Activated CD4-positive, alpha-beta T cell treated with anti-CD3 and anti-CD28 coated beads, Interleukin-10, Interleukin-2, amounts not matched to agents 100 ng/mL and 50 ng/mL, durations not matched to agents 16 hours and 8 hours (primary cell): ENCODE measurements around the gene EEF1E1.

Experiments used
- DNase-seq: peaks from one replicate; pipeline ENCODE4 v3.0.0-alpha.2; 2020

EEF1E1 gene

GRCh38 chr6:8102122-8102958, at the start of gene EEF1E1:
TSS of gene EEF1E1 (minus strand) at chr6:8102548. CDS start at chr6:8102521, 27 bp downstream.
- DNase-seq = peak; percentile 98

GRCh38 chr6:8149350-8149749, 47.0 kb upstream of the EEF1E1 start:
- peak; percentile 27 for DNase-seq

- no peak for DNase-seq
These were observed 41.6 kb upstream of the EEF1E1 start for GRCh38 chr6:8143945-8144344.

- DNase-seq = no peak
These were observed 37.1 kb upstream of the EEF1E1 start for GRCh38 chr6:8139451-8139850.

GRCh38 chr6:8137529-8137939, 35.2 kb upstream of the EEF1E1 start:
- DNase-seq = no peak

- no peak for DNase-seq
These were observed 32.9 kb upstream of the EEF1E1 start for GRCh38 chr6:8135276-8135675.

- DNase-seq = no peak
These were observed 29.8 kb upstream of the EEF1E1 start for GRCh38 chr6:8132130-8132529.

- peak; percentile 43 for DNase-seq
These were observed 29.0 kb upstream of the EEF1E1 start for GRCh38 chr6:8131265-8131897.

- no peak for DNase-seq
These were observed 28.1 kb upstream of the EEF1E1 start for GRCh38 chr6:8130399-8130798.

- DNase-seq = no peak
These were observed 20.9 kb upstream of the EEF1E1 start for GRCh38 chr6:8123236-8123635.

GRCh38 chr6:8114956-8115355, 12.6 kb upstream of the EEF1E1 start:
- no peak for DNase-seq

- no peak for DNase-seq
These were observed 10.8 kb upstream of the EEF1E1 start for GRCh38 chr6:8113131-8113654.

GRCh38 chr6:8110725-8111124, 8.4 kb upstream of the EEF1E1 start:
- DNase-seq = no peak

- no peak for DNase-seq
These were observed 7.9 kb upstream of the EEF1E1 start for GRCh38 chr6:8110117-8110721.

- DNase-seq = no peak
These were observed 6.6 kb upstream of the EEF1E1 start for GRCh38 chr6:8108759-8109539.

GRCh38 chr6:8108031-8108660, 5.8 kb upstream of the EEF1E1 start:
- no peak for DNase-seq

- no peak for DNase-seq
These were observed 3.4 kb upstream of the EEF1E1 start for GRCh38 chr6:8105791-8106190.

- no peak for DNase-seq
These were observed 1.4 kb upstream of the EEF1E1 start for GRCh38 chr6:8103726-8104125.

GRCh38 chr6:8100159-8100854, 2.0 kb downstream of the EEF1E1 start:
- DNase-seq = no peak

- DNase-seq = no peak
These were observed 11.7 kb downstream of the EEF1E1 start for GRCh38 chr6:8090650-8091049.

GRCh38 chr6:8088886-8089285, 13.5 kb downstream of the EEF1E1 start:
- no peak for DNase-seq
